ENCODE data around the gene SUSD3.

The SUSD3 gene

DNA sequence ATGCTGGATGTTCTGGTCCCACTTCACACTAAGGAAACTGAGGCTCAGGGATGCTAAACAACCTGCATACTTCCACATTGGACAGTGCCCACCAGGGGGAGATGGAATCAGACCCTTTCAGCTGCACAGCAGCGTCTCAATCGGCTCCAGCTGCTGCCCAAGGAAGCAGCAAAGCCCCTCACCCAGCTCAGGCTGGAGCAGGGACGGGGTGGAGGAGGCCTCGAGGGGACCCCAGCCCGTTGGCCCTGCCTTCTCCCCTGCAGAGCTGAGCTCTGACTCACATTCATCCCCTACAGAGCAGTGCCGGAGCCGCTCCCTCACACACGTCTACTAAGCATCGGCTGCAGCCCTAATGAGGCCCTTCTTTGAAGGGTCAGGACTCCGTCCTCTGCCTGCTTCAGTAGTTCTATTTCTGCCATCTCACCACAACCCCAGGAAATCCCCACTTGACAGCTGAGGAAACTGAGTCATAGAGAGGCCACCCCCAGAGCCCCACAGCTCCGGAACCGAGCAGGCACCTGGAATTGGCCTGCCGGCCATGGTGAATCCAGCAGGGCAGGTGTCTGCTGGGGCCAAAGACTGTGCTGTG lies 21.5 kb upstream of the SUSD3 start:
- DNase-seq (ENCODE audit: low read depth) = no peak
- no peak overlapping the region for H3K4me3 ChIP-seq (replicated peaks; ENCODE audit: low read depth, low read length)
- TF ChIP-seq CTCF (IDR thresholded peaks at IDR 0.05; ENCODE audit: low read length, missing control alignments) = no peak

DNA sequence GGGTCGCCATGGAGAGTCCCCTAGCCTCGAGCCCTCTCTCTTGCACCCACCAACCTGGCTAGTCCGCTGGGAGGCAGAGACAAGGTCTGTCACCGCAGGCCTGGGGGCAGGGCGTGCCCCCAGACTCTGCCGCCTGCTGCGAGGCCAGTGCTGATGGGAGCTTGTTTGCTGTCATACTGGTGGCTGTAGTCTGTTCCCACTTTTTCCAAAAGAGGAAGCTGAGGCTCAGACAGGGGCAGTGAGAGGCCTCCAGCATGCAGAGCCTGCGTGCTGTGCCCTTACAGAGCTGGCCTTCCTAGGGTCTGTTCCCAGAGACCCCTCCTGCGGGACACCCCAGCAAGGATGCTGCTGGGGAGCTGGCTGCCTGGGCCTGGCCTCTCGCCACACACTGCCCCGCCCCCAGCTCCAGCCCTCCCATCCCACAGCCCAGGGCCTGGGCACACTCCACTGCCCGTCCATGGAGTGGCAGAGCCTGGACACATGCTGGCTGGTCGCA lies 21.0 kb upstream of the SUSD3 start:
- no peak for DNase-seq (ENCODE audit: low read depth)
- no peak for TF ChIP-seq CTCF (IDR thresholded peaks at IDR 0.05; ENCODE audit: low read length, missing control alignments)
- no peak overlapping the region for H3K4me3 ChIP-seq (replicated peaks; ENCODE audit: low read depth, low read length)

DNA sequence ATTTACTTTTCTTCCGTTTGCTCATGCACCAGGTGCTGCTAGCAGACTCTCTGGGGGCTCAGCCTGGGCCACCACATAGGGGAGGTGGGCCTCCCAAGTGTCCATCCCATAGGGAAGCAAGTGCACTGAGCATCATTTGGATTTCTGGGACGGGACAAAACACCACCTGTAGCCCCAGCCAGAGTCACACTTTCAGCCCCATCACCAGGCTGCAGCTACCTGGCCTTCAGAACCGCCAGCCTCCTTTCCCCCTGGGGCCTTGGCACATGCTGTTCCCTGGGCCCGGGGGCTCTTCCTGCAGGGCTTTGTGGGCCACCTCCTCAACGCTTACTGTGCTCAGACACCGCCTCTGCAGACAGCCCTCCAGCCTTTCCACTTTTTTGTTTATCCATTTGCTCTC lies 19.6 kb upstream of the SUSD3 start:
- no peak overlapping the region for H3K4me3 ChIP-seq (replicated peaks; ENCODE audit: low read depth, low read length)
- no peak for TF ChIP-seq CTCF (IDR thresholded peaks at IDR 0.05; ENCODE audit: low read length, missing control alignments)
- no peak for DNase-seq (ENCODE audit: low read depth)

DNA sequence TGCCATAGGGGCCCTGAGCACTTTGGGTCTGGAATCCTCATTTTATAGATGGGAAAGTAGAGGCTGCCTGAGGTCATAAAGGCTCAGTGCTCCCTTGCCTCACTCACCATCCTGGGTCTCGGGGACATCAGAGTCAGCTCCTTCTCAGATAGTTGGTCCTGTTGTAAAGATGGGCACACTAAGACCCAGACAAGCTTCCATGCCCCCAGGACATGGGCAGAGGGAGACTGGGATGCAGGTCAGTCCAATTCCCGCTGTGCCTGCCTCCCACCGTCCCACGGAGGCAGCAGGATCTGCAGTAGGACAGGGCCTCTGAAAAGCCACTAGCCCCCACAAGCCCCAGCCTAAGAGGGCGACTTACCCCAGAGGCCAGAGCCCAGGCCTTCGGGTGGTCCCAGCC lies 19.0 kb upstream of the SUSD3 start:
- H3K4me3 ChIP-seq (replicated peaks; ENCODE audit: low read depth, low read length) = no peak overlapping the region
- DNase-seq (ENCODE audit: low read depth) = no peak
- TF ChIP-seq CTCF (IDR thresholded peaks at IDR 0.05; ENCODE audit: low read length, missing control alignments) = no peak

- no peak overlapping the region for H3K4me3 ChIP-seq (replicated peaks; ENCODE audit: low read depth, low read length)
- no peak for TF ChIP-seq CTCF (IDR thresholded peaks at IDR 0.05; ENCODE audit: low read length, missing control alignments)
- DNase-seq (ENCODE audit: low read depth) = no peak
These were observed 18.5 kb upstream of the SUSD3 start for GRCh38 chr9:93039976-93040375.

GRCh38 chr9:93040409-93040808 lies 18.1 kb upstream of the SUSD3 start:
- no peak for TF ChIP-seq CTCF (IDR thresholded peaks at IDR 0.05; ENCODE audit: low read length, missing control alignments)
- H3K4me3 ChIP-seq (replicated peaks; ENCODE audit: low read depth, low read length) = no peak overlapping the region
- no peak for DNase-seq (ENCODE audit: low read depth)

DNA sequence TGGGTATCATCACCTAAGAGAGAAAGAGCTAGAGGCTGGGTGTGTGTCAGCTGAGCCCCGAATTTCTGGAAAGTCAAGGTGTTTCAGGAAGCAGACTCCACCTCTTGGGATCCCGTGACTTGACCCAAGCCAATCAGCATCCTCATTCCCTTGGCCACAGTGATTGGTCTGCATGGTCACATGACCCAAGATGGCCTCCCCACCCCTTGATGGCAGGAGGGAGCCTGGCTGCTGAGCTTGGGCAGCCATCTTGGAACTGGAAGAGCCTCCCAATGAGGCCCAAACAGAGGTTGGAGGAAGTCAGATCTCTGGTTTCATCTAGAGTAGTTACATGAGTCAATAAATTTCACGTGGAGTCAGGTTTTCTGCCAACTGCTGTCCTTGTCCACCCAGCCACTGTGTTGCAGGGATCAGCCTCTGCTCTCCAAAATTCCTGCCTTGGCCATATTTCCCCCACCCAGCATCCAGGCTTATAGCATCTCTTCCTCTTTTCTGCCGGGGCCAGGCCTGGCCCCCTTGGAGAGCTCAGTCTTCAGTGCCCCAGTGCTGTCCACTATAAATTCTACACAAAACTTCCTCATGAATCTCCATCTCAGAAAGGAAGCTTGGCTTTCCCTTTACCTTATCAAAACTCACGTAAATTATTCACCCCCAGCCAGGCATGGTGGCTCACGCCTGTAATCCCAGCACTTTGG lies 17.2 kb upstream of the SUSD3 start:
- DNase-seq (ENCODE audit: low read depth) = no peak

More for the DNA sequence above, 17.2 kb upstream of the SUSD3 start:
- H3K4me3 ChIP-seq (replicated peaks; ENCODE audit: low read depth, low read length) = no peak overlapping the region
- no peak for TF ChIP-seq CTCF (IDR thresholded peaks at IDR 0.05; ENCODE audit: low read length, missing control alignments)

All from fibroblast of pulmonary artery (primary cell).